ENCODE measurements around the gene CCDC146.
A peak's percentile ranks its signal among the peaks of the same experiment; 100 is the strongest.
"Not testable (repeated sequence)": the region's sequence is repeated elsewhere in the genome, so short reads cannot be mapped to it uniquely, and the experiment has no call there.

The CCDC146 gene

GRCh38 chr7:77330169-77330882, 207.9 kb downstream of the CCDC146 start:
- ChIA-PET POLR2A (no interaction called here), CTCF (no interaction called here)
- DNase-seq (ENCODE audit: extremely low spot score): peak; percentile 49
- TF ChIP-seq, protein P1, sequence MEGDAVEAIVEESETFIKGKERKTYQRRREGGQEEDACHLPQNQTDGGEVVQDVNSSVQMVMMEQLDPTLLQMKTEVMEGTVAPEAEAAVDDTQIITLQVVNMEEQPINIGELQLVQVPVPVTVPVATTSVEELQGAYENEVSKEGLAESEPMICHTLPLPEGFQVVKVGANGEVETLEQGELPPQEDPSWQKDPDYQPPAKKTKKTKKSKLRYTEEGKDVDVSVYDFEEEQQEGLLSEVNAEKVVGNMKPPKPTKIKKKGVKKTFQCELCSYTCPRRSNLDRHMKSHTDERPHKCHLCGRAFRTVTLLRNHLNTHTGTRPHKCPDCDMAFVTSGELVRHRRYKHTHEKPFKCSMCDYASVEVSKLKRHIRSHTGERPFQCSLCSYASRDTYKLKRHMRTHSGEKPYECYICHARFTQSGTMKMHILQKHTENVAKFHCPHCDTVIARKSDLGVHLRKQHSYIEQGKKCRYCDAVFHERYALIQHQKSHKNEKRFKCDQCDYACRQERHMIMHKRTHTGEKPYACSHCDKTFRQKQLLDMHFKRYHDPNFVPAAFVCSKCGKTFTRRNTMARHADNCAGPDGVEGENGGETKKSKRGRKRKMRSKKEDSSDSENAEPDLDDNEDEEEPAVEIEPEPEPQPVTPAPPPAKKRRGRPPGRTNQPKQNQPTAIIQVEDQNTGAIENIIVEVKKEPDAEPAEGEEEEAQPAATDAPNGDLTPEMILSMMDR (IDR thresholded peaks at IDR 0.05; ENCODE audit: control extremely low read depth, extremely low read depth, low read depth, missing control alignments): no peak

- POLR2A ChIA-PET: interaction anchor here (0.6 kb wide), 1 partner anchor 43 kb away, joined by 3 read pairs; no protein-coding TSS in a partner anchor
- TF ChIP-seq, protein P1 (IDR thresholded peaks at IDR 0.05; ENCODE audit: control extremely low read depth, extremely low read depth, low read depth, missing control alignments): peak; percentile 57
- CTCF ChIA-PET: interaction anchor here (0.6 to 5.3 kb wide), 25 partner anchors 8 to 708 kb away, joined by 3 to 28 read pairs (median 4); partner anchors contain the start of gene CCDC146
- DNase-seq (ENCODE audit: extremely low spot score): peak; percentile 81
Observed at GRCh38 chr7:77331938-77332695, 209.7 kb downstream of the CCDC146 start.

DNA sequence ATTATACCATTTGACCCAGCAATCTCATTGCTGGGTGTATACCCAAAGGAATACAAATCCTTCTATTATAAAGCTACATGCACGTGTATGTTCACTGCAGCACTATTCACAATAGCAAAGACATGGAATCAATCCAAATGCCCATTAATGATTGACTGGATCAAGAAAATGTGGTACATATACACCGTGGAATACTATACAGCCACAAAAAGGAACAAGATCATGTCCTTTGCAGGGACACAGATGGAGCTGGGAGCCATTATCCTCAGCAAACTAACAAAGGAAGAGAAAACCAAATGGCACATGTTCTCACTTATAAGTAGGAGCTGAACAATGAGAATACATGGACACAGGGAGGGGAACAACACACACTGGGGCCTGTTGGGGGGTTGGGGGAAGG, 211.6 kb downstream of the CCDC146 start:
- POLR2A ChIA-PET; DNase-seq (ENCODE audit: extremely low spot score): not testable (repeated sequence)
- CTCF ChIA-PET: interaction anchor here (1.1 to 5.3 kb wide), 5 partner anchors 20 to 221 kb away, joined by 3 to 28 read pairs (median 3); no protein-coding TSS in a partner anchor

DNA sequence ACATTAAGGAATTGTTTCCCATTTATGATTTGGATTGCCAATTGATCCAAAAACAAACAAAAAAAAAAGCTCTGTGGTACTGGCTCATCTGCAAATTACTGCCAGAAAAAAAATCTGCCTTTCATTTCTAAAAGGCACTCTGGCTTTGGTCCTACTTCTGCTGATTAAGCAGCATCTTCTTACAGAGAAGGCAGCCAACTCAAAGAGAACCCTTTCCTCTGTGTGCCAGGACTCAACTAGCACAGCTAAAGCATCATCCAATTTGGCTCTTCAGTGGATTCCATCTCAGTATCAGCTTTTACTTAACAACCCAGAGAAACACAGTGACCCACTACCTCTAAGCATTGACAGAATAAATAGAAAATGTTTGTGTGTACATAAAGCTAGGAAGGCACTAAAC, 213.2 kb downstream of the CCDC146 start:
- no peak for DNase-seq (ENCODE audit: extremely low spot score)
- ChIA-PET POLR2A (no interaction called here), CTCF (interaction anchor here (1.0 to 5.3 kb wide), 5 partner anchors 17 to 929 kb away, joined by 3 to 28 read pairs (median 3); no protein-coding TSS in a partner anchor)
- TF ChIP-seq, protein P1 (IDR thresholded peaks at IDR 0.05; ENCODE audit: control extremely low read depth, extremely low read depth, low read depth, missing control alignments): no peak

GRCh38 chr7:77337456-77337990, 215.1 kb downstream of the CCDC146 start:
- no peak for DNase-seq (ENCODE audit: extremely low spot score)
- ChIA-PET CTCF (no interaction called here), POLR2A (no interaction called here)
- TF ChIP-seq, protein P1 (IDR thresholded peaks at IDR 0.05; ENCODE audit: control extremely low read depth, extremely low read depth, low read depth, missing control alignments): no peak

DNA sequence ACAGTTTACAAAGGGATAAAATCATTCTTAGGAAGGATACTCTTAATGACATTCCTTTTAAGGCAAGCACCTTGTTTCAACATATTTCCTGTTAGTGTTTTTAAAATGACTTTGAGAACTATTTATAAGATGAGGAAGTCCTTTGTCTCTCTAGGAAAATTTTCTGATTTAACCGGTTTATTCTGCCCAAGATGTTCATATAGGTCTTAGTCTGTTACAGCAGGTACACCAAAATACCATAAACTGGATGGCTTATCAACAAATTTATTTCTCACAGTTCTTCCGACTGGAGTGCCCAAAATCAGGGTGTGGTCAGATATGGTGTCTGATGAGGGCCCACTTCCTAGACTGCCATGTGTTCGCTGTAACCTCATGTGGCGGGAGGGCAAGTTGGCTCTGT, 215.8 kb downstream of the CCDC146 start:
- POLR2A ChIA-PET: no interaction called here

More for the DNA sequence above, 215.8 kb downstream of the CCDC146 start:
- DNase-seq (ENCODE audit: extremely low spot score): no peak
- CTCF ChIA-PET: no interaction called here
- TF ChIP-seq, protein P1 (IDR thresholded peaks at IDR 0.05; ENCODE audit: control extremely low read depth, extremely low read depth, low read depth, missing control alignments): no peak

All from GM10248 (cell line).